ENCODE data around the gene RBKS. TPM values are rescaled to one million over a fixed set of nuclear protein-coding genes. Genes with fewer than 3 reads are reported as not detected.
A peak's percentile ranks its signal among the peaks of the same experiment; 100 is the strongest.

Gene RBKS
- total RNA-seq, 4 donors from 2014 or later = 26.1 to 35.4 (median 33.1) TPM; not detected in 1

GRCh38 chr2:27795868-27796277 lies 94.3 kb downstream of the RBKS start:
- Histone ChIP-seq H3K4me3 (no peak overlapping the region), H3K27me3 (no peaks in the 10 kb centered on the region), H3K27ac (peak overlapping the region in 2 of 4 donors; percentile 1 to 79), H3K36me3 (no peaks in the 10 kb centered on the region), H3K9me3 (no peaks in the 10 kb centered on the region), H3K4me1 (no peaks in the 10 kb centered on the region)
- no peak for DNase-seq
- TF ChIP-seq POLR2A (IDR thresholded peaks at IDR 0.05) (no peak), CTCF (IDR thresholded peaks at IDR 0.05) (no peak)

GRCh38 chr2:27795093-27795834 lies 94.9 kb downstream of the RBKS start:
- no peaks in the 10 kb centered on the region for H3K9me3 ChIP-seq
- H3K36me3 ChIP-seq = no peaks in the 10 kb centered on the region
- no peak for DNase-seq
- H3K4me3 ChIP-seq = no peak overlapping the region
- H3K4me1 ChIP-seq = no peaks in the 10 kb centered on the region
- TF ChIP-seq POLR2A (IDR thresholded peaks at IDR 0.05) (no peak), CTCF (IDR thresholded peaks at IDR 0.05) (no peak)
- H3K27me3 ChIP-seq = no peaks in the 10 kb centered on the region
- peak overlapping the region in 2 of 4 donors; percentile 1 to 79 for H3K27ac ChIP-seq

- H3K27me3 ChIP-seq = no peaks in the 10 kb centered on the region
- no peak for DNase-seq
- no peaks in the 10 kb centered on the region for H3K4me1 ChIP-seq
- no peak overlapping the region for H3K4me3 ChIP-seq
- no peaks in the 10 kb centered on the region for H3K9me3 ChIP-seq
- H3K36me3 ChIP-seq = no peaks in the 10 kb centered on the region
- H3K27ac ChIP-seq = no peak overlapping the region
- TF ChIP-seq CTCF (IDR thresholded peaks at IDR 0.05) (no peak), POLR2A (IDR thresholded peaks at IDR 0.05) (no peak)
These were observed 97.4 kb downstream of the RBKS start for GRCh38 chr2:27792759-27793158.

GRCh38 chr2:27790796-27791195 lies 99.4 kb downstream of the RBKS start:
- no peak for DNase-seq
- no peaks in the 10 kb centered on the region for H3K9me3 ChIP-seq
- no peak overlapping the region for H3K4me3 ChIP-seq
- no peaks in the 10 kb centered on the region for H3K36me3 ChIP-seq
- H3K27me3 ChIP-seq = no peaks in the 10 kb centered on the region
- H3K4me1 ChIP-seq = no peaks in the 10 kb centered on the region
- no peak overlapping the region for H3K27ac ChIP-seq
- TF ChIP-seq POLR2A (IDR thresholded peaks at IDR 0.05) (no peak), CTCF (IDR thresholded peaks at IDR 0.05) (no peak)

GRCh38 chr2:27782701-27783100 lies 107.5 kb downstream of the RBKS start:
- Histone ChIP-seq H3K9me3 (no peaks in the 10 kb centered on the region), H3K4me3 (no peak overlapping the region), H3K27me3 (no peaks in the 10 kb centered on the region), H3K4me1 (peaks cover 0 to 10% (median 0%) of the 10 kb centered on the region in 4 donors), H3K27ac (no peak overlapping the region), H3K36me3 (peaks cover 0 to 14% (median 0%) of the 10 kb centered on the region in 3 donors)
- DNase-seq = no peak
- TF ChIP-seq CTCF (IDR thresholded peaks at IDR 0.05) (no peak), POLR2A (IDR thresholded peaks at IDR 0.05) (no peak)

Measured in Peyer's patch (tissue), 4 donors.